Heart left ventricle (tissue), 16 donors: ENCODE data around the gene PARD6G. TPM values are rescaled to one million over a fixed set of nuclear protein-coding genes. Genes with fewer than 3 reads are reported as not detected.

Experiments used
- ATAC-seq, 4 donors: fragments of 200-7000 bp; cut with Tn5 transposase; one replicate each; pipeline ENCODE4 v1.9.1; 2020 to 2022; ENCODE audit warnings: moderate library complexity in 4 of 4, mild to moderate bottlenecking in 3 of 4, moderate number of reproducible peaks in 1 of 4
- DNase-seq, 5 donors: peaks; one replicate each; pipeline ENCODE4 v3.0.0-alpha.2; 2020
- H3K27ac ChIP-seq, 12 donors: fragments of 200-600 bp; sonication (generic) in 4 of 12; one replicate each; pipeline versions ENCODE4 v1.5.0 to v1.8.0; 2016 to 2022; ENCODE audit warnings: mild to moderate bottlenecking in 2 of 12
- H3K27me3 ChIP-seq, 9 donors: fragments of 200-600 bp; sonication (generic) in 2 of 9; one replicate each; pipeline versions ENCODE4 v1.5.1 to v1.8.0; 2016 to 2022; ENCODE audit warnings: mild to moderate bottlenecking in 3 of 9
- H3K36me3 ChIP-seq, 9 donors: fragments of 200-600 bp; sonication (generic) in 2 of 9; one replicate each; pipeline versions ENCODE4 v1.5.0 to v1.8.0; 2018 to 2022; ENCODE audit warnings: mild to moderate bottlenecking in 2 of 9
- H3K4me1 ChIP-seq, 12 donors: fragments of 200-600 bp; sonication (generic) in 4 of 12; one replicate each; pipeline versions ENCODE4 v1.5.0 to v1.8.0; 2016 to 2022; ENCODE audit warnings: mild to moderate bottlenecking in 3 of 12
- H3K4me3 ChIP-seq, 12 donors: fragments of 200-600 bp; sonication (generic) in 4 of 12; one replicate each; pipeline versions ENCODE4 v1.5.0 to v1.8.0; 2017 to 2022; ENCODE audit warnings: mild to moderate bottlenecking in 9 of 12, moderate library complexity in 4 of 12
- H3K9me3 ChIP-seq, 12 donors: fragments of 200-600 bp; sonication (generic) in 4 of 12; one replicate each; pipeline versions ENCODE4 v1.5.0 to v1.8.0; 2016 to 2022; ENCODE audit warnings: mild to moderate bottlenecking in 1 of 12
- CTCF ChIP-seq, 12 donors: fragments of 200-600 bp; sonication (generic) in 4 of 12; IDR thresholded peaks; one replicate each; pipeline versions ENCODE4 v1.5.0 to v1.8.0; 2018 to 2022; ENCODE audit warnings: antibody characterized with exemption in 12 of 12, mild to moderate bottlenecking in 5 of 12
- POLR2A ChIP-seq, 2 donors: fragments of 450-650 bp; IDR thresholded peaks; one replicate each; pipeline ENCODE4 v1.6.1; 2017; ENCODE audit warnings: antibody characterized with exemption in 2 of 2, mild to moderate bottlenecking in 2 of 2, moderate library complexity in 2 of 2
- WGBS, 4 donors: extraction: QIAGEN DNeasy Blood & Tissue Kit in 2 of 4; methylation state at CpG; one replicate each; pipeline versions ENCODE4 v1.1.5 to v1.1.7; 2013 to 2018; 5-methylcytosine and 5-hydroxymethylcytosine counted together
- intact Hi-C, 10 donors: fragments of 100-400 bp; cut with DNase I; formaldehyde crosslinking; loops; one replicate each; pipeline versions ENCODE4 v1.11.1 to v1.14.2; 2022
- polyA plus RNA-seq, 2 donors: library from polyadenylated mRNA; stranded (reverse); fragments of 200-250 nt; gene quantifications; one replicate each; pipeline ENCODE4 v1.2.3, GENCODE V29; 2013
- total RNA-seq, 9 donors: library from RNA; depleted of rRNA in 2 of 9; stranded (reverse); fragments of >200 nt in 2 of 9; fragmentation: NEBNext Ultra II Directional in 3 of 9; extraction: Animal tissue kit (Norgen Biotek cat#: 25700) in 3 of 9; gene quantifications; one replicate each; pipeline versions ENCODE4 v1.1.0 to v1.2.4, GENCODE V29; 2016 to 2023
- donor health status: ischemic (EF 13 %, LVEDD 7.1; RV severe dilation, severe dysfunction).
- donor health status: healthy with polysubstance abuse.
- donor health status: DM: no; HTN: yes; CAD: no.
- donor health status: DM: no; HTN: no; CAD: no.
- donor health status: ischemic (EF 25% LVEDD 6.9; RV normal size, moderate dysfunction).
- donor health status: ischemic (EF 25% LVEDD 5.7; RV mildly dilated, moderate dysfunction).
- donor health status: healthy.
- donor health status: DM: yes; HTN: yes; CAD: no.
- donor health status: ischemic (EF 35%, LVEDD 5.7; RV mildly dilated, moderate dysfunction).
- donor health status: nonischemic (EF 11% LVEDD 7.7; RV severe dilation, severe dysfunction).
- donor health status: DM: yes; HTN: yes; CAD: no.
- donor health status: PGD.
- donor health status: ischemic (EF 29% LVEDD 5.4; RV normal size, mild dysfunction).
- donor health status: nonischemic (EF 23%, LVEDD 6.1; RV moderate dilation, normal function).

PARD6G gene
- total and polyA plus RNA-seq, 11 donors, result 0.69 to 4.2 (median 2.2) TPM

DNA sequence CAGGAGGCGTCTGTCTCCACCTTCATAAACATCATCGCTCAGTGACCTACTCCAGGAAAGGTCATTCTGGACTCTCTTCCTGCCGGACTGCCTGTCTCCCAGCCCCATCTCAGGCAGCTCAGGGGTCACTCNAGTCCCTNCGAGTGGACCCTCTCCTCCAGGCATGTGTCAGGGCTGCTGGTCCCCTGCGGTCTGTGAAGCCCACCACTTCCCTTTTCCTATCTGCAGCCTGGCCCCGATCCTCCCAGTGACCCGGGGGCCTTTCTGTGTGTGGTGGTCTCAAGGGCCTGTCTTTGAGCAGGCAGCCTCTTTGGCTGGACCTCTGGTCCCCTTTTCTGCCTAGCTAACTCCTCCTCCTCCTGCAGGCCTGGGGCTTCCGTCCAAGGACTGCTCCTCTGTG is 5.9 kb upstream of the PARD6G start:
- DNase-seq (no peak), ATAC-seq (no peak)
- Histone ChIP-seq H3K27me3 (no peaks in the 10 kb centered on the region), H3K4me1 (no peaks in the 10 kb centered on the region), H3K27ac (no peak overlapping the region), H3K4me3 (no peak overlapping the region), H3K36me3 (no peaks in the 10 kb centered on the region), H3K9me3 (no peaks in the 10 kb centered on the region)
- TF ChIP-seq CTCF (IDR thresholded peaks at IDR 0.05), result no peak
- 89 to 98% (median 92%) methylated on average over 7 of the region's 8 CpGs for WGBS, 4 donors
- intact Hi-C loops, result no loop called here

DNA sequence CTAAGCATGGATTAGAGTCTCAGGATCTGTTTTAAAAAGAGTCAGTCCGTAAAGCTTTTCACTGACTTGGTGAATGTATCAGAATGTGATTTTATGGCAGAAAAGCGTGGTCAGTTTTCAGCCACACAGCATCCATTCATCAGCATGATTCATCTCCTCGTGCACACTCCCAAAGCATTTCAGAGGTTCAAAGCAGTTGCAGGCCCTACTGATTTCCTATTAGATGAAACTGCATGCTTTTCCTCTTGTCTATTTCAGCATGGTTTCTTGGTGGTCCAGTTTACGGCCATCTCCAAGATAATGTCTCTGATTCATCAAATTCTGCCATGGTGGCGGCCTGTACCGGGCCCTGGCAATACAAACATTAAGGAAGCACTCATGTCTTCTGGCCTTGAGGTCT is 4.8 kb upstream of the PARD6G start:
- no peak for DNase-seq
- Histone ChIP-seq H3K4me1 (peaks cover 0 to 6% (median 0%) of the 10 kb centered on the region in 12 donors), H3K4me3 (no peak overlapping the region), H3K27me3 (peaks cover 0 to under 1% (median 0%) of the 10 kb centered on the region in 9 donors), H3K36me3 (no peaks in the 10 kb centered on the region), H3K9me3 (no peaks in the 10 kb centered on the region), H3K27ac (no peak overlapping the region)
- intact Hi-C loops, result no loop called here
- ATAC-seq, result no peak
- TF ChIP-seq CTCF (IDR thresholded peaks at IDR 0.05) (no peak), POLR2A (IDR thresholded peaks at IDR 0.05) (no peak)
- 91 to 97% (median 92%) methylated on average over 6 of the region's 6 CpGs for WGBS, 4 donors

DNA sequence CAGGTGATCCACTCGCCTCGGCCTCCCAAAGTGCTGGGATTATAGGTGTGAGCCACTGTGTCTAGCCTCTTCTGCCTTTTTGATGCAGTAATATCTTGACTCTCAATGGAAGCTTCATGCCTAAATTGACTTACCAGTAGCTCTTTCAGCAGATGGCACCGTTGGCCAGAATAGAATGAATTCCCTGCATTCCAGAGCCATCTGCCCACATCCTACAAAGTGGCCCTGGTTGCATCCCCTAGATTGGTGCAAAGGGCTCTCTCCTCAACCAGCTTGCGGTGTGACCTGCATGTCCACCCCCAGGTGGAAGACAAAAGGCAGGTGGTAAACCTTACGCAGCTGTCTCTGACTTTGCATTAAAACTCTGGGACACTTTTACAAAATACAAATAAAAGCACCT is 4.4 kb upstream of the PARD6G start:
- Histone ChIP-seq H3K36me3 (no peaks in the 10 kb centered on the region), H3K9me3 (no peaks in the 10 kb centered on the region), H3K27me3 (peaks cover 0 to 5% (median 0%) of the 10 kb centered on the region in 9 donors), H3K4me3 (no peak overlapping the region), H3K27ac (no peak overlapping the region), H3K4me1 (peaks cover 0 to 10% (median under 1%) of the 10 kb centered on the region in 12 donors)
- 75 to 89% (median 83%) methylated on average over 5 of the region's 5 CpGs for WGBS, 4 donors
- ATAC-seq (no peak), DNase-seq (no peak)
- TF ChIP-seq CTCF (IDR thresholded peaks at IDR 0.05) (no peak), POLR2A (IDR thresholded peaks at IDR 0.05) (no peak)
- intact Hi-C loops, result no loop called here

- H3K4me1 ChIP-seq, result peaks cover 0 to 19% (median 5%) of the 10 kb centered on the region in 12 donors
- no peak for ATAC-seq
- no peak for DNase-seq
- TF ChIP-seq POLR2A (IDR thresholded peaks at IDR 0.05), result no peak
- TF ChIP-seq CTCF (IDR thresholded peaks at IDR 0.05), result no peak
- H3K27ac ChIP-seq, result no peak overlapping the region
- H3K36me3 ChIP-seq, result no peaks in the 10 kb centered on the region
- no peak overlapping the region for H3K4me3 ChIP-seq
- WGBS, 4 donors, result 67 to 77% (median 73%) methylated on average over 6 of the region's 6 CpGs
- intact Hi-C loops, result no loop called here
- no peaks in the 10 kb centered on the region for H3K9me3 ChIP-seq
- peaks cover 0 to 12% (median 0%) of the 10 kb centered on the region in 9 donors for H3K27me3 ChIP-seq
Measured at GRCh38 chr18:80250740-80251364, 3.5 kb upstream of the PARD6G start.
